HepG2 (cell line): ENCODE measurements around the gene NDE1.

ENCODE experiments used
- CEBPB ChIP-seq: IDR thresholded peaks from 2 replicates; pipeline ENCODE4 v1.6.1; 2011; ENCODE audit warnings: low read depth, low read length, improper control_type of control experiment, borderline replicate concordance
- CREB1 ChIP-seq, 2 experiments: fragments of 450-650 bp in 1 of 2; IDR thresholded peaks; 2 replicates each; pipeline ENCODE4 v1.6.1; 2016 to 2017; ENCODE audit warnings: control low read depth in 1 of 2, mild to moderate bottlenecking in 1 of 2, missing compliant biosample characterization in 1 of 2, missing genetic modification characterization in 1 of 2
- EZH2 ChIP-seq: conservative IDR thresholded peaks from 2 replicates; pipeline ENCODE4 v1.6.1; 2012; ENCODE audit warnings: mild to moderate bottlenecking, low read depth, low read length, moderate library complexity
- FOXP1 ChIP-seq, 2 experiments: fragments of 450-650 bp in 1 of 2; IDR thresholded peaks; 2 replicates each; pipeline ENCODE4 v1.6.1; 2017 to 2018; ENCODE audit warnings: antibody characterized with exemption in 1 of 2
- JUND ChIP-seq: sonication (generic); formaldehyde crosslinking; IDR thresholded peaks from 2 replicates; pipeline ENCODE4 v1.8.0; 2022; ENCODE audit warnings: mild to moderate bottlenecking, missing genetic modification reagents
- KDM1A ChIP-seq: IDR thresholded peaks from 2 replicates; pipeline ENCODE4 v1.6.1; 2016; ENCODE audit warnings: missing compliant biosample characterization
- MTF1 ChIP-seq: sonication (generic); formaldehyde crosslinking; IDR thresholded peaks from 2 replicates; pipeline ENCODE4 v1.5.0; 2020; ENCODE audit warnings: missing genetic modification reagents
- MXD4 ChIP-seq: IDR thresholded peaks from 2 replicates; pipeline ENCODE4 v1.6.1; 2016; ENCODE audit warnings: mild to moderate bottlenecking, missing biosample characterization, missing genetic modification reagents
- TF ChIP-seq, protein P1 (sequence below): sonication (generic); formaldehyde crosslinking; IDR thresholded peaks from 2 replicates; pipeline ENCODE4 v1.8.0; 2022; ENCODE audit warnings: missing genetic modification reagents, mild to moderate bottlenecking, borderline replicate concordance
- TF ChIP-seq, protein P2 (sequence below): sonication (generic); formaldehyde crosslinking; IDR thresholded peaks from 2 replicates; pipeline ENCODE4 v1.5.0; 2020; ENCODE audit warnings: mild to moderate bottlenecking, missing genetic modification reagents
- TF ChIP-seq, protein P3 (sequence below): sonication (generic); formaldehyde crosslinking; IDR thresholded peaks from 2 replicates; pipeline ENCODE4 v1.4.0; 2020; ENCODE audit warnings: missing genetic modification reagents

DNA sequence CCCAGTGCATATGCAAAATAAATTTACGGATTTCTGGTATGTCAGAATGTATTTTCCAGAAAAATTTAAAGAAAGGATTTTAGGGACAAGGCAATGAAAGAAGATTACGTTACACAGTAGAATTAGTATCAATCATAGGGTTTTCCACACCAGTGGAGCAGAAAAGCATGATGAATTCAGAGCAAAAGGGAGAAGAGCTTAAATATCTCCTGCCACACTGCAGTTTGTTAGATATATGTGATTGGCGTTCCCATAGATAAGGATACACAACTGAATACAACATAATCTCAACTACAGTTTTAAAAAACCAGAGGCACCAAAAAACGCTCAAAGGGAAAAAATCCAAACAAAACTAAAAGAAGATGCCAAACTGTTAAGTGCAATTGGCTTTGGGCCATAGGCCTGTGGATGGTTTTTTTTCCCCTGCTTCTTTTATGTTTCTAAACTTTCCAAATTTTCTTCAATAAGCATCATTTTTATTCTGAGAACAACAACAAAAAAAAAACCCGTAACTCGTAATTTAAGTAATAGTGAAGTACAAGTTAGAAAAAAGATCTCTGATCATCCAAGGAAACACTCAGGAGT lies 29.3 kb upstream of the NDE1 start:
- TF ChIP-seq MXD4 (CRISPR knock-in tag) (no peak), CREB1 (IDR thresholded peaks at IDR 0.05) (no peak), CREB1 (CRISPR knock-in tag; IDR thresholded peaks at IDR 0.05) (no peak), KDM1A (CRISPR knock-in tag) (no peak), FOXP1 (IDR thresholded peaks at IDR 0.05) (no peak), FOXP1 (CRISPR knock-in tag; IDR thresholded peaks at IDR 0.05) (no peak), MTF1 (CRISPR knock-in tag) (no peak), CEBPB (no peak), JUND (CRISPR knock-in tag) (no peak), EZH2 (no peak)
- TF ChIP-seq, protein P1, sequence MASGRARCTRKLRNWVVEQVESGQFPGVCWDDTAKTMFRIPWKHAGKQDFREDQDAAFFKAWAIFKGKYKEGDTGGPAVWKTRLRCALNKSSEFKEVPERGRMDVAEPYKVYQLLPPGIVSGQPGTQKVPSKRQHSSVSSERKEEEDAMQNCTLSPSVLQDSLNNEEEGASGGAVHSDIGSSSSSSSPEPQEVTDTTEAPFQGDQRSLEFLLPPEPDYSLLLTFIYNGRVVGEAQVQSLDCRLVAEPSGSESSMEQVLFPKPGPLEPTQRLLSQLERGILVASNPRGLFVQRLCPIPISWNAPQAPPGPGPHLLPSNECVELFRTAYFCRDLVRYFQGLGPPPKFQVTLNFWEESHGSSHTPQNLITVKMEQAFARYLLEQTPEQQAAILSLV (CRISPR knock-in tag): no peak
- TF ChIP-seq, protein P2, sequence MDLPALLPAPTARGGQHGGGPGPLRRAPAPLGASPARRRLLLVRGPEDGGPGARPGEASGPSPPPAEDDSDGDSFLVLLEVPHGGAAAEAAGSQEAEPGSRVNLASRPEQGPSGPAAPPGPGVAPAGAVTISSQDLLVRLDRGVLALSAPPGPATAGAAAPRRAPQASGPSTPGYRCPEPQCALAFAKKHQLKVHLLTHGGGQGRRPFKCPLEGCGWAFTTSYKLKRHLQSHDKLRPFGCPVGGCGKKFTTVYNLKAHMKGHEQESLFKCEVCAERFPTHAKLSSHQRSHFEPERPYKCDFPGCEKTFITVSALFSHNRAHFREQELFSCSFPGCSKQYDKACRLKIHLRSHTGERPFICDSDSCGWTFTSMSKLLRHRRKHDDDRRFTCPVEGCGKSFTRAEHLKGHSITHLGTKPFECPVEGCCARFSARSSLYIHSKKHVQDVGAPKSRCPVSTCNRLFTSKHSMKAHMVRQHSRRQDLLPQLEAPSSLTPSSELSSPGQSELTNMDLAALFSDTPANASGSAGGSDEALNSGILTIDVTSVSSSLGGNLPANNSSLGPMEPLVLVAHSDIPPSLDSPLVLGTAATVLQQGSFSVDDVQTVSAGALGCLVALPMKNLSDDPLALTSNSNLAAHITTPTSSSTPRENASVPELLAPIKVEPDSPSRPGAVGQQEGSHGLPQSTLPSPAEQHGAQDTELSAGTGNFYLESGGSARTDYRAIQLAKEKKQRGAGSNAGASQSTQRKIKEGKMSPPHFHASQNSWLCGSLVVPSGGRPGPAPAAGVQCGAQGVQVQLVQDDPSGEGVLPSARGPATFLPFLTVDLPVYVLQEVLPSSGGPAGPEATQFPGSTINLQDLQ: no peak
- TF ChIP-seq, protein P3, sequence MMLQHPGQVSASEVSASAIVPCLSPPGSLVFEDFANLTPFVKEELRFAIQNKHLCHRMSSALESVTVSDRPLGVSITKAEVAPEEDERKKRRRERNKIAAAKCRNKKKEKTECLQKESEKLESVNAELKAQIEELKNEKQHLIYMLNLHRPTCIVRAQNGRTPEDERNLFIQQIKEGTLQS (CRISPR knock-in tag): no peak
